PC-9 (cell line): Measurements from ENCODE around the gene GTF2F2. TPM values are rescaled to one million over a fixed set of nuclear protein-coding genes. Genes with fewer than 3 reads are reported as not detected.

ENCODE experiments used
- BruUV-seq: library from RNA; stranded (reverse); fragments of 400-500 nt; replicated peaks from 2 replicates; lab custom pipeline; 2021; lab: Mats Ljungman, UMichigan
- CTCF ChIA-PET: fragments of 300-600 bp; sonication (Branson Sonifier 250); formaldehyde crosslinking; loops from one replicate; lab custom pipeline; 2022; ENCODE audit warnings: antibody characterized with exemption; lab: Charles Lee
- POLR2A ChIA-PET: fragments of 300-600 bp; sonication (Branson Sonifier 250); formaldehyde crosslinking; loops from one replicate; lab custom pipeline; 2022; ENCODE audit warnings: antibody characterized with exemption; ENCODE audit not compliant: unreplicated experiment; lab: Charles Lee
- DNase-seq, 2 experiments: peaks; one replicate each; pipeline versions ENCODE4 v3.0.0 to v3.0.0-alpha.2; 2015 to 2022; ENCODE audit warnings: mixed read lengths in 1 of 2
- H2AFZ ChIP-seq: fragments of 200-600 bp; sonication (generic); 2 replicates; pipeline ENCODE4 v1.8.1; 2017; ENCODE audit warnings: antibody characterized with exemption
- H3F3A ChIP-seq: fragments of 200-600 bp; sonication (generic); 2 replicates; pipeline ENCODE4 v1.8.1; 2017; ENCODE audit warnings: antibody characterized with exemption, mild to moderate bottlenecking, low read depth; ENCODE audit not compliant: insufficient read depth
- H3K27ac ChIP-seq: fragments of 200-600 bp; sonication (generic); 2 replicates; pipeline ENCODE4 v1.6.1; 2016; ENCODE audit warnings: mixed run types
- H3K27me3 ChIP-seq: fragments of 200-600 bp; sonication (generic); 2 replicates; pipeline ENCODE4 v1.6.1; 2016; ENCODE audit warnings: low read depth, mixed run types; ENCODE audit not compliant: insufficient read depth
- H3K36me3 ChIP-seq: fragments of 200-600 bp; sonication (generic); 2 replicates; pipeline ENCODE4 v1.6.1; 2016; ENCODE audit warnings: low read depth, mixed run types
- H3K4me1 ChIP-seq: fragments of 200-600 bp; sonication (generic); replicated peaks from 2 replicates; pipeline ENCODE4 v1.6.1; 2016; ENCODE audit warnings: mixed run types; ENCODE audit not compliant: insufficient read depth
- H3K4me2 ChIP-seq: fragments of 200-600 bp; sonication (generic); 2 replicates; pipeline ENCODE4 v1.6.1; 2017; ENCODE audit warnings: mixed run types
- H3K4me3 ChIP-seq: fragments of 200-600 bp; sonication (generic); 2 replicates; pipeline ENCODE4 v1.6.1; 2016; ENCODE audit warnings: mixed run types
- H3K79me2 ChIP-seq: fragments of 200-600 bp; sonication (generic); 2 replicates; pipeline ENCODE4 v1.6.1; 2017; ENCODE audit warnings: low read depth, mixed run types
- H3K9me2 ChIP-seq: fragments of 200-600 bp; sonication (generic); 2 replicates; pipeline ENCODE4 v1.8.1; 2017; ENCODE audit warnings: mild to moderate bottlenecking; ENCODE audit not compliant: insufficient read depth
- H3K9me3 ChIP-seq: fragments of 200-600 bp; sonication (generic); 2 replicates; pipeline ENCODE4 v1.8.1; 2016; ENCODE audit warnings: low read depth; ENCODE audit not compliant: insufficient read depth
- H4K20me1 ChIP-seq: fragments of 200-600 bp; sonication (generic); 2 replicates; pipeline ENCODE4 v1.8.1; 2017; ENCODE audit not compliant: insufficient read depth
- CTCF ChIP-seq: fragments of 200-600 bp; sonication (generic); conservative IDR thresholded peaks from 2 replicates; pipeline ENCODE4 v1.6.1; 2017; ENCODE audit warnings: mixed run types, antibody characterized with exemption, mild to moderate bottlenecking, moderate library complexity
- EZH2 ChIP-seq: fragments of 200-600 bp; sonication (generic); IDR thresholded peaks from 2 replicates; pipeline ENCODE4 v1.8.0; 2017; ENCODE audit warnings: antibody characterized with exemption, low read depth
- intact Hi-C: fragments of 100-400 bp; cut with micrococcal nuclease; formaldehyde crosslinking; loops from one replicate; pipeline ENCODE4 v1.10.0; 2022; ENCODE audit not compliant: unreplicated experiment
- total RNA-seq: library from RNA; stranded (reverse); gene quantifications from 2 replicates; pipeline ENCODE4 v1.2.3, GENCODE V29; 2021

GTF2F2 gene
- total RNA-seq, 1 experiment from 2014 or later = 28.8 TPM

DNA sequence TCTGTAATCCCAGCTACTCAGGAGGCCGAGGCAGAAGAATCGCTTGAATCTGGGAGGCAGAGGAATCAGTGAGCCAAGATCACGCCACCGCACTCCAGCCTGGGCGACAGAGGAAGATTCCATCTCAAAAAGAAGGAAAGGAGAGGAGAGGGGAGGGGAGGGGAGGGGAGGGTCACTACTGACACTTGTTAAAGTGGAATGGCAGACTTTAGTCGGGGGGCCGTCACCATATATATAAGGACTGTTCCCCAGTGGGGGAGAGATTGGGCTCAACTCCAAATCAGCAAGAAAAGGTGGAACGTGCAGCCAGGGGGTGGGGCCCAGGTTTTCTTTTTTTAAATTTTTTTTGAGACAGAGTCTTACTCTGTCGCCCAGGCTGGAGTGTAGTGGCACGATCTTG, 194.5 kb downstream of the GTF2F2 start:
- Histone ChIP-seq H4K20me1 (no peaks in the 10 kb centered on the region), H3K4me1 (peaks cover 11% of the 10 kb centered on the region), H3K9me3 (no peaks in the 10 kb centered on the region), H3K36me3 (no peaks in the 10 kb centered on the region), H3K9me2 (no peaks in the 10 kb centered on the region), H3K27me3 (no peaks in the 10 kb centered on the region), H2AFZ (no peak overlapping the region), H3K4me3 (no peak overlapping the region), H3F3A (peaks cover 11% of the 10 kb centered on the region), H3K79me2 (no peaks in the 10 kb centered on the region), H3K27ac (no peak overlapping the region), H3K4me2 (no peak overlapping the region)
- POLR2A ChIA-PET = no interaction called here
- BruUV-seq = no TSS peak
- CTCF ChIA-PET = interaction anchor here (0.7 kb wide), 1 partner anchor 321 kb away, joined by 6 read pairs; no protein-coding TSS in a partner anchor
- no peak for DNase-seq
- intact Hi-C loops = no loop called here
- TF ChIP-seq CTCF (no peak), EZH2 (no peak)

GRCh38 chr13:45315520-45316167, 195.3 kb downstream of the GTF2F2 start:
- H3K79me2 ChIP-seq = no peaks in the 10 kb centered on the region
- no peak overlapping the region for H2AFZ ChIP-seq
- H3K27ac ChIP-seq = no peak overlapping the region
- H3F3A ChIP-seq = peaks cover 4% of the 10 kb centered on the region
- no peaks in the 10 kb centered on the region for H3K9me2 ChIP-seq
- intact Hi-C loops = no loop called here
- H3K36me3 ChIP-seq = no peaks in the 10 kb centered on the region
- H4K20me1 ChIP-seq = no peaks in the 10 kb centered on the region
- H3K4me3 ChIP-seq = no peak overlapping the region
- CTCF ChIA-PET = interaction anchor here (0.5 kb wide), 1 partner anchor 1513 kb away, joined by 3 read pairs; no protein-coding TSS in a partner anchor
- peaks cover 5% of the 10 kb centered on the region for H3K4me1 ChIP-seq
- no peaks in the 10 kb centered on the region for H3K9me3 ChIP-seq
- no TSS peak for BruUV-seq
- DNase-seq = no peak
- no peak overlapping the region for H3K4me2 ChIP-seq
- TF ChIP-seq EZH2 = no peak
- TF ChIP-seq CTCF = no peak
- POLR2A ChIA-PET = interaction anchor here (0.8 kb wide), 1 partner anchor 10 kb away, joined by 3 read pairs; no protein-coding TSS in a partner anchor
- H3K27me3 ChIP-seq = no peaks in the 10 kb centered on the region

DNA sequence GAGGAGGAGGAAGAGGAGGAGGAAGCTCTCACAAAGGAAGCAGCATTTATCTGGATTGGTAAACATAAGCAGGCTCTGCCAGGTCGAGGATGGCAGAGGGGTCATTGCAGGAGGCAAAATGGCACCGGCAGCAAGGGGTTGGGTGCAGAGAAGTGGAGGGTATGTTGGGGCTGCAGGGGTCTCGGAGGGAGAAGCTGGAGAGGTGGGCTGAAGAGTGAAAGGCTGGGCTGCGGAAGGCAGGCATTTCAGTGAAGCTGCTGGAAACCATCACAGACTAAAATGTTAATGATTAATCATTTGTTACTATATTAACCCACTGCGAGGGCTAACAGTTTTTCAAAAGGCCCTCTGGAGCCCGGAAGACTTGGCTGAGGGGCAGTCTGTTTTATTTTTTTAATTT, 196.0 kb downstream of the GTF2F2 start:
- no peak overlapping the region for H3K4me2 ChIP-seq
- no peaks in the 10 kb centered on the region for H3K79me2 ChIP-seq
- ChIA-PET CTCF (no interaction called here), POLR2A (interaction anchor here (0.8 kb wide), 1 partner anchor 9 kb away, joined by 3 read pairs; no protein-coding TSS in a partner anchor)
- intact Hi-C loops = no loop called here
- H2AFZ ChIP-seq = no peak overlapping the region
- H3F3A ChIP-seq = no peaks in the 10 kb centered on the region; the same call in 1 of the 2 replicates
- TF ChIP-seq EZH2 (no peak), CTCF (no peak)
- no peaks in the 10 kb centered on the region for H3K9me2 ChIP-seq
- no peaks in the 10 kb centered on the region for H3K9me3 ChIP-seq
- H3K4me3 ChIP-seq = no peak overlapping the region
- H4K20me1 ChIP-seq = no peaks in the 10 kb centered on the region
- BruUV-seq = no TSS peak
- H3K27ac ChIP-seq = no peak overlapping the region
- H3K27me3 ChIP-seq = no peaks in the 10 kb centered on the region
- H3K36me3 ChIP-seq = no peaks in the 10 kb centered on the region
- H3K4me1 ChIP-seq = no peaks in the 10 kb centered on the region
- no peak for DNase-seq
